Fibroblast of peridontal ligament (primary cell): ENCODE data around the gene ZYX.
"Not testable (repeated sequence)": the region's sequence is repeated elsewhere in the genome, so short reads cannot be mapped to it uniquely, and the experiment has no call there.

Experiments
- DNase-seq: peaks from one replicate; pipeline ENCODE4 v3.0.0-alpha.2; 2010; ENCODE audit errors: extremely low read depth

ZYX gene

DNA sequence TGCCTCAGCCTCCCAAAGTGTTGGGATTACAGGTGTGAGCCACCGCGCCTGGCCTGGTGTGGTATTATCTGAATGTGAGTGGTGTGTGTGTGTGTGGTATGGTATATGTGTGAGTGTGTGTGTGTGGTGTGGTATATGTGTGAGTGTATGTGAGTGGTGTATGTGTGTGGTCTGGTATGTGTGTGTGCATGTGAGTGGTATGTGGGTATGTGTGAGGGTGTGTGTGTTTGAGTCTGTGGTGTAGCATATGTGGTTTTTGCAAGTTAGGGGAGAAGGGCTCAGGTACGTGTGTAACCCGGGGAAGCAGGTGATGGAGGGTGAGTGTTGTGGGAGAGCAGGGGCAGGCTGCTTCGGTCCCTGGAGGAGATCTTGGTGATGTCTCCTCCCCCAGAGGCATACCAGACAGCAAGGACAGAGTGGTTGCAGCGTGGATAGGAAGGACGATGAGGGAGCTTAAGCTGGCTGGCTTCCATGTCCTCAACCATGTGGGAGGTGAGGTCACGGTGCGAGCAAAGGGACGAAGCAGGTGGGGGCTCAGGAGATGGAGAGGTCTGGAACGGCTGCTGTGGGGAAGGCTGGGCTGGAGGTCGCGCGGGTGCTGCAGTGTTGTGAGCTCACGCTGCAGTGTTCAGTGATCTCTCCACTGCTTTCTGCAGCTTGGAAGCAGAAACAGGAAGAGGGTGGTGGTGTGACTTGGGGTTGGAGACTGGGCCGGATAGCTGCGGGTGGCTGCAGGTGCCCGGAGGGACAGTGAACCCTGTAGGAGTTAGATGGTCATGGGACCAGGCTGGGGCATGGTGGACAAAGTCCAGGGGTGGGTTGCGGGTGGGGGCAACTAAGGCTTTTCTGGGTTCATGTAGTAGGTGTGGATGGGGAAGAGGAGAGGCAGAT is 5.0 kb downstream of the ZYX start:
- DNase-seq: no peak

DNA sequence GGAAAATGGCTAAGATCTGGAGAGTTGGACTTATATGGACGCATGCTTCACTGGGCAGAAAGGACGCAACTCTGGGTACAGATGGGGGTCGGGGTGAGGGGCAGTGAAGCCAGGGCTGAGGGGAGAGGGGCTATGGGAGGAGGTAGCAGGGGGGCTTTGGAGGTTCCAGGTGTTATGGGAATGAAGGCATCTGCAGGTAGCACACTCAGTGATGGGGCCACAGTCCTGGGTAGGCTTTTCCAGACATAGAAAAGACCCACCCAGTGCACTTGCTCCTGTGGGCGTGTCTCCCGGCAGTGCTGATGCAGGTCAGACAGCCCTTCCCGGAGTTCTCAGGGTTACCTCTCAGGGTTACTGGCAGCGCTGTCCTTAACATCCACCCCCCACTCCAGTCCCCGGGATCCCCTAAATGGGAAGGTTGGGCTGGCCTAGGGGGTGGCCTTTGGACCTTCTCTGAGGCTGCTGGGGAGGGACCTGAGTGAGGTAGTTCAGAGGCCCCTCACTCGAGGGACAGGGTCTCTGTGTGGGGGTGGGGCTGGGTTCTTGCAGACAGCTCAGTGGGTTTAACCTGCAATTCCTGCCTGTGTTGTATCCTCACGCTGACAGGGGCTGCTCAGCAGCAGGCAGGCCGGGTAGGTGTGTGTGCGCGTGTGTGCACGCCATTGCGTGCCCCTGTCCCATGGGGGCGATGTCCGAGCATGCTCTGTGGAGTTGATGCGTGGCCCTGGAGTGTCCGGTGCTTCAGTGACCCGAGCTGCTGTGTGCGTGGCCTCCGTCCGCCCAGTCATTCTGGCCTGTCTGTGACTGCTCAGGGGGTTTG is 6.2 kb downstream of the ZYX start:
- no peak for DNase-seq

DNA sequence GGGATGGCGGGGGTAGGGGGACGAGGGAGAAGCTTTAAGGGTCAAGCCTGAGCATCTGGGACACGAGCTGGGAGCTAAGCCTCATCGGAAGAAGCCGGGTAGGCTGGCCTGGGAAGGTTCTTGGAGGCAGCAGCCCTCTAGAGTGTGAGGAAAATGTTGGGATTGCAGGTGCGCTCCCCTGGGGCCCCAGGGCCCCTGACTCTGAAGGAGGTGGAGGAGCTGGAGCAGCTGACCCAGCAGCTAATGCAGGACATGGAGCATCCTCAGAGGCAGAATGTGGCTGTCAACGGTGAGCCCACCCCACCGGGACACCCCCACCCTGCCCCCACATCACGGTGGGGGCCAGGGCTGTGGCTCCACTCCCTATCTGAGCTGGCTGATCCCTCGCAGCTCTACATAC is 6.9 kb downstream of the ZYX start:
- DNase-seq: no peak

DNA sequence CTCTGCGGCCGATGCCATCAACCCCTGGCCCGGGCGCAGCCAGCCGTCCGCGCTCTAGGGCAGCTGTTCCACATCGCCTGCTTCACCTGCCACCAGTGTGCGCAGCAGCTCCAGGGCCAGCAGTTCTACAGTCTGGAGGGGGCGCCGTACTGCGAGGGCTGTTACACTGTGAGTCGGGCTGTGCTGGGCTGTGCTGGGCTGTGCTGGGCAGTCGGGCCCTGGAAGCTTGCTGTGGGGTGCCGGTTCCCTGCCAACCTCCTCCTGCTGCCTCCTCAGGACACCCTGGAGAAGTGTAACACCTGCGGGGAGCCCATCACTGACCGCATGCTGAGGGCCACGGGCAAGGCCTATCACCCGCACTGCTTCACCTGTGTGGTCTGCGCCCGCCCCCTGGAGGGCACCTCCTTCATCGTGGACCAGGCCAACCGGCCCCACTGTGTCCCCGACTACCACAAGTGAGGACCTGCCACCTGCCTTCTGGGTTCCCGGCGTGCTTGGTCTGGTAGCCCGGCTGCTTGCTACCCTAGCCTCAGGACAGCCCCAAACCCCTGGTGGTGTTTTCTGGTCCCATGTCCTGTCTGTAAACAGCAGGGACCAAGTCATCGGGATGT is 7.5 kb downstream of the ZYX start:
- no peak for DNase-seq

DNA sequence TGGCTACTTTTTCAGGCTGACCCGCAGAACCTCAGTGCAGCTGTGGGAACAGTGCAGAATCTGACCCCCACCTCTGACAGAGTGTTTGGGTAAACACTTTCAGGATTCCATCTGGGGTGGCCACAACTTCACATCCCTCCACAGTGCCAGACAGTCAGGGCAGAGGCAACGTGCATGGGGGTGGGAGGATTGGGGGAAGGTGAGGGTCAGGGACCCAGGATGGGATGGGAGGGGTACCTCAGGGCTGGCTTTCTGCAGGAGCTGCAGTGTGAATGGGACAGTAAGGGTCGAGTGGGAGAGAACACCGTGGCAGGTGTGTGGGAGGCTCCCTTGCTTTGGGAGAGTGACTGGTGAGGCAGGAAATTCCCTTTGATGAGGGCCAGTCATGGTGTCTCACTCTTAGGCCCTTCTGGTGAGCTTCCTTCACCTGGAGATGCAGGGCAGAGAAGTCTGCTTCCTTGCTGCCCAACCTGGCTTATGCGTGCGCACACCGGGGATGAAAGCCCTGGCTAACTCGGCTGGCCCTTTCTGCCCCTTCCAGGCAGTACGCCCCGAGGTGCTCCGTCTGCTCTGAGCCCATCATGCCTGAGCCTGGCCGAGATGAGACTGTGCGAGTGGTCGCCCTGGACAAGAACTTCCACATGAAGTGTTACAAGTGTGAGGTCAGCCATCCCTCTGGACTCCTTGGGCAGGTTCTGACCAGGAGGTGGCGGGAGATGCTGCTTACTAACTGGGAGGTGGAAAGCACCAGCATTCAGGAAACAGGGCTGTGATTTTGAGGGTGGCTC is 8.4 kb downstream of the ZYX start:
- DNase-seq: no peak

DNA sequence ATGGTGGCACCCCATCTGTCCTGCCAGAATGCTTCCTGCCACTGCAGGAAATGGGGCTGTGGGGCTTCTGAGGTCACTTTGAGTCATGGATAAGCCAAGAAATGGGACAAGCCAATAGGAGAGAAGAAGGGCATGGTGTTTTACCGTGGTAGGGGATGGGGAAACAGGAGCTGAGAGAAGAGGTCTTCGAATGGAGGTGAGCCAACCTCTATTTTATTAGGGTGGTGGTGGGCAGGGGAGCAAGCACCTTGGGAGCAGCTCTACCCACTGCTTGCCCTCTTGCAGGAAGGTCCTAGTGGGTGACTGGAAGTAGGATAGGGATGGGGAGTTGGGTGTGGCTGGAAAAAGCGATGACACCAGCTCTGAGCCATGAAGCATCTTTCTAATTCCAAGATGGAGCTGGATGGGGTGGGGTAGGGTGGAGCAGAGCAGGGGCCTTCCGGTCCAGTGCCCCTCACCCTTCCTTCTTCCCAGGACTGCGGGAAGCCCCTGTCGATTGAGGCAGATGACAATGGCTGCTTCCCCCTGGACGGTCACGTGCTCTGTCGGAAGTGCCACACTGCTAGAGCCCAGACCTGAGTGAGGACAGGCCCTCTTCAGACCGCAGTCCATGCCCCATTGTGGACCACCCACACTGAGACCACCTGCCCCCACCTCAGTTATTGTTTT is 9.1 kb downstream of the ZYX start:
- no peak for DNase-seq

DNA sequence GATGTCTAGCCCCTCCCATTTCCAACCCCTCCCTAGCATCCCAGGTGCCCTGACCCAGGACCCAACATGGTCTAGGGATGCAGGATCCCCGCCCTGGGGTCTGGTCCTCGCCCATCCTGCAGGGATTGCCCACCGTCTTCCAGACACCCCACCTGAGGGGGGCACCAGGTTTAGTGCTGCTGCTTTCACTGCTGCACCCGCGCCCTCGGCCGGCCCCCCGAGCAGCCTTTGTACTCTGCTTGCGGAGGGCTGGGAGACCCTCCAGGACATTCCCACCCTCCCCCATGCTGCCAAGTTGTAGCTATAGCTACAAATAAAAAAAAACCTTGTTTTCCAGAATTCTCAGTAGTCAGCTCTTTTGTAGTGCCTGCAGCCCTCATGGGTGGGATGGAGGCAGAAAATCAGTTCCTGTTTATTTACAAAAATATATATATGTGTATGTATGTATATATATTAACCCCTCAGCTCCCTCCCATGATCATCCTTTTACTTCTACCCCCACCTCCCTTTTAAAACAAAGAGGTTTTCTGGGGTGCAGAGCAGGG is 9.7 kb downstream of the ZYX start:
- DNase-seq: no peak

DNA sequence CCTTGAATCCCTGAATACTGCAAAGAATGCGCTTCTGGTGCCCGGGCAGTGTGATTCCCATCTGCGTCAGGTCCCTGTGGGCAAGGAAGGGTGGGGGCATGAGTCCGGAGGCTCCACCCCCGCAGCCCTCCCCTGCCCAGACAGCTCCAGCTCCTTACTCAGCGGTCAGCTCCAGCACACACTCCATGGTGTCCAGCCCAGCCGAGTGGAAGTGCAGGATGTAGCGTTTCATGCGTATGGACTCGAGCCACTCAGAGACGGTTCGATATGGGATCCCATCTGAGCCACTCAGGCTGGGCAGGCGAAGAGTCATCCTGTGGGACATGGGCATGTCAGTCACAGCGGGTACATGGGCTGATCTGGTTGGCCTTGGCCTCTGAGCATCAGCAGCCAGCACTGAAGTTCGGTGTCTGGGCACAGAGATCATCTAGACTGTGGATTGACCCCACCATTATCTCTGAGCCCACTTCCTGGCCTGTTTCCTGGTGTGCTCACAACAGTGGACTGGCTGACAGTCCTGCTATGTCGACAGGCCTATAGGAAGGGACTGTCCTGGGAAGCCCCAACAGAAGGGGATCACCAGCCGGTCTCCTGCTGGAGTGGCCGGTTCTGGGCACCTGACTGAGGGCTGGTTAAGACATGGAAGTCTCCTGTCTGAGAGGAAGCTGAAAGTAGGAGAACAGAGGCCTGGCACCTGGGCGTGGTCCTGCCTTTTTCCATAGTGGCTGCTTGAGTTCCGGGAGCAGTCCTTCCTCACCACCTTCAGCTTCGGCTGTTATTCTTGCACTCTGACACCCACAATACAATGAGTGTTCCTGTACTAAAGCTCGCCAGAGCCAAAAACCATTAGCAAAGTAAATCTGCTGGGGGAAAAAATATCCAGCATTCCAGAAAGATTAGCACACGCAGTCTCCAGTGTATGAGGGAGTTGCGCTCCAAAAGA is 10.6 kb downstream of the ZYX start:
- DNase-seq: peak; percentile 86

DNA sequence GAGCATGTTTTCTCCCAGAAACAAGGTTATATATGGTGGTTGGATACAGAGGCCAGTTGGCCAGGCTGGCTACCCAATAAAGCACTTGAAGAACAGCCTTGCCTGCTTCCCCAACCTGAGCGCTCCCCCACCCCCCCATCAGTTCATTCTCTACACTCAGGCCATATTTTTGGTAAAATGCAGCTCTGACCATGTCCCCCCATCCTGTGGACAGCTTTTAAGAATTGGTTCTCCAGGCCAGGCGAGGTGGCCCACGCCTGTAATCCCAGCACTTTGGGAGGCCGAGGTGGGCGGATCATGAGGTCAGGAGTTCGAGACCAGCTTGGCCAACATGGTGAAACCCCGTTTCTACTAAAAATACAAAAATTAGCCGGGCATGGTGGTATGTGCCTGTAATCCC is 11.3 kb downstream of the ZYX start:
- not testable (repeated sequence) for DNase-seq

DNA sequence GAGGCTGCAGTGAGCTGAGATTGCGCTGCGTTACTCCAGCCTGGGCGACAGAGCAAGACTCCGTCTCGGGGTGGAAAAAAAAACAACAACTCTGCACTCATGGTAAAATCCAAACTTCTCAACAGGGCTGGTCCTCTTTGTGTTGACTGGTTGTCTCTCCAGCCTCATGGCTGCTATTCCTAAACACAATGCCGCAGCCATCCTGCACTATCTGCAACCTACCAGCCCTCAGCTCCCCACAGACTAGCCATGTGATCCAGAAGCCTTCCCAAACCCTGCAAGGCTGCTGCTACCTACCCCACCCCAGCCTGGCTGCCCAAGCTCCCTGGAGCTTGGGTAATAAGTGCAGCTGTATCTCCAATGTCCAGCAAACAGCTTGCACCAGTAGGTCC is 11.7 kb downstream of the ZYX start:
- DNase-seq: no peak

DNA sequence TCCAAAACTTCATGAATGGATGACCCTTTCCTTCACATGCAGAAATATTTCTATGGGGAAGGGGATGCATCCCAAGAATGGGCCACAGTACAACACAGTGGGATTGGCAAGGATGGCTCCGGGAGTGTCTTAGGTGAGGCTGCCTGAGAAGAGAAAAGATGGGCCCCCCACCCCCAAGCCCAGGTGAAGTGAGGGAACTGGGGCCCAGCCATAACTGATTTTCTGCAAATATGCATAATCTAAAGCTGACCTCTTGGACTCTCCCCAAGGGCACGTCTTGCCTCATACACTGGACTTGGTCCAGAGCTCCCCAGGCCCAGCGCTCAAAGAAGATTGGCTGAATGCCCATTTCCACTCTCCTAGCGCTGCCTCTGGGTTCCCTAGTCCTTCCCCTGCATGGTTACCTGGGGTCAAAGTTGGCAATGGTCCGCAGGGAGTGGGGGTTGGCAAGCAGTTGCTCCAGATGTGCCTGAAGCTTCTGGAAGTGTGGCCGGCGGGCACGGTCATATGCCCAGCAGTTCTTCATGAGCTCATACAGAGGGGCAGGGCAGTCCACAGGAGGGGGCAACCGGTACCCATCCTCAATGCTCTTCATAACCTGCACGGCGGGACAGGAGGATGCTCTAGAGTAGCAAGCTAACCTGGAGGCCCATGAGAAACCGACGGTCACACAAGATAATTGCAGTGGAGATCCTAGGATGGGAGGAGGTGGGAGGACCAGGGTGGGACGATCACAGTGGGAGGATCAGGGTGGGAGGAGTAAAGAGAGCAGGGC is 12.3 kb downstream of the ZYX start:
- DNase-seq: no peak

DNA sequence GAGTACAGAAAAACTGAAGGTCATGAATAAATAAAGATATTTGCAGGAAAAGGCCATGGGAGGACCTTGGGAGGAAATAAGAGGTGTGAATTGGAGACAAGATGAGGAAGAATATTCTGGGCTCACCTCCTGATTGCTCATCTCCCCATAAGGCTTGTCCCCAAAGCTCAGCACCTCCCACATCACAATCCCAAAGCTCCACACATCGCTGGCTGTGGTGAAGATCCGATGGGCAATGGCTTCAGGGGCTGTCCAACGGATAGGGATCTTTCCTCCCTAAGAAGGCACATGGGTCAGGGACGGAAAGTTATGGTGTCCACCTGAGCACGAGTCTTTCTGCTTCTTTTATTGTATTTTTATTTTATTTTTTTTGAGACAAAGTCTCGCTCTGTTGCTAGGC is 12.9 kb downstream of the ZYX start:
- DNase-seq: no peak

DNA sequence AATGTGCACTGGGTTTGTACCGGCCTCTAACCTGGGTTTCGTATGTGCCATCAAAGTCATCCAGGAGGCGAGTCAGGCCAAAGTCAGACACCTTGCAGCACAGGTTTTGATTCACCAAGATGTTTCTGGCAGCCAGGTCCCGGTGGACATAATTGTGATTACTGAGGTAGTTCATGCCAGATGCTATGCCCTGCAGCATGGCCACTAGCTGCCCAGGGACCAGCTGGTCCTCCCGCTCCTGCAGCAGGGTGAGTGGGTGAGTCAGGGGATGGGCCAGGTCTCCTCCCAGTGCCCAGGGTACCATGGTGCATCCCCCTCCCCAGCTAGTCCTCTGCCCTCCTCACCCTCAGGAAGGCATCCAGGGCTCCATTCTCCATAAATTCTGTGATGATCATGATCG is 13.6 kb downstream of the ZYX start:
- no peak for DNase-seq

DNA sequence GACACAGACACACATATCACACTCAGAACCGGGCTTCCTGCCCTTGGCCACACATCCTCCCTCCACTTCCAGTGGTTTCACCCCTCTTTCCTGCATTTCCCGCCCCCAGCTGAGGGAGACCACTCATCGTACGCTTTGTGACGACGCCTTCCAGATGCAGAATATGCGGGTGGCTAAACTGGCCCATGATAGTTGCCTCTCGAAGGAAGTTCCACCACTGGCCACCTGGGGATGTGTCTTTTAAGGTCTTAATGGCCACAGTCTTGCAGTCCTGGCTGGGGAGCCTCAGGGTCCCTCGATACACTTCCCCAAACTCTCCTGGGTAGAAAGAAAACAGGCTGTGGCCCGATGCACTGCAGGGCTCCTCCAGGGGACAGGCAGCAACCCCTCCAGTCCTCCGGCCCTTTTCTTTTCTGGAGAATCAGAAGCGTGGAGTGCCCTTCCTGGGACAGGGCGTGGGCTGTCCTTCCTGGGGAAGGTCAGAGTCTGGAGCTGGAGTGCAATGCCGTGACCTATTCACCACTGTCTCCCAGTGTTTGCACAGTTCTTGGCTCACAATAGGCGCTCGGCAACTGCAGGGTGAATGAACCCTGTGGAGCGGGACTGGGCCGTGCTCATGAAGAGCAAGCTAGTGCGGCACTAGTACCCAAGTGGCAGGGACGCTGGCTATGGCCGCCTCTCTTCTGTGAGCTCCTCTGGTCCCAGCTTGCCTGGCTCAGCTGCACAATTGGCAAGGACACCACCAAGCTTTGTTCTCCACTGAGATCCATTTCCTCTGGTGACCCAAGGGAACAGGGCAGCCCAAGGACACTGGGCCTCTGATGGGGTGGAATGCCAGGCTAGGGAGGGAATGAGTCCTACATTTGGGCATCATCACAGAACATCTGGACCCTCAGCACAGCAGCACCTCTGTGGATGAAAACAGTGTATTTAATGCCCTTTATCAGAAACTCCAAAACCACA is 14.3 kb downstream of the ZYX start:
- DNase-seq: no peak

DNA sequence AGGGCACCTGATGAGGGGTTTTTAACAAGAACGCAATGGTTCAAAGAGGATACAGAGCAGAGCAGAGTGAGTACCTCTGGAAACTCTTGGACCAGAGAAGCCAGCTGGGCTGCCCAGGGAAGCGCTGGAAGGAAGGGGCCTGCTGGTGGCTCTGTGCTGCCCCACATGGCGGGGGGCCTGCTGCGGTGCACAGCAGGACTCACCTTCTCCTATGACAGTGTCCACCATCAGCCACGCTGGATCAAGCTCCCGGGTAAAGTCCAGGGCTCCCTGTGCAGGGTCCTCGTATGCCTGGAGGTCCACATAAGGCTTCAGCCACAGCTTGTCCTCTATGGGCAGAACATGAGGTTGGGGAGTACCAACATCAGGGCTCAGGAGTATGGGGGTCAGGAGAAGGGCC is 15.0 kb downstream of the ZYX start:
- DNase-seq: no peak

DNA sequence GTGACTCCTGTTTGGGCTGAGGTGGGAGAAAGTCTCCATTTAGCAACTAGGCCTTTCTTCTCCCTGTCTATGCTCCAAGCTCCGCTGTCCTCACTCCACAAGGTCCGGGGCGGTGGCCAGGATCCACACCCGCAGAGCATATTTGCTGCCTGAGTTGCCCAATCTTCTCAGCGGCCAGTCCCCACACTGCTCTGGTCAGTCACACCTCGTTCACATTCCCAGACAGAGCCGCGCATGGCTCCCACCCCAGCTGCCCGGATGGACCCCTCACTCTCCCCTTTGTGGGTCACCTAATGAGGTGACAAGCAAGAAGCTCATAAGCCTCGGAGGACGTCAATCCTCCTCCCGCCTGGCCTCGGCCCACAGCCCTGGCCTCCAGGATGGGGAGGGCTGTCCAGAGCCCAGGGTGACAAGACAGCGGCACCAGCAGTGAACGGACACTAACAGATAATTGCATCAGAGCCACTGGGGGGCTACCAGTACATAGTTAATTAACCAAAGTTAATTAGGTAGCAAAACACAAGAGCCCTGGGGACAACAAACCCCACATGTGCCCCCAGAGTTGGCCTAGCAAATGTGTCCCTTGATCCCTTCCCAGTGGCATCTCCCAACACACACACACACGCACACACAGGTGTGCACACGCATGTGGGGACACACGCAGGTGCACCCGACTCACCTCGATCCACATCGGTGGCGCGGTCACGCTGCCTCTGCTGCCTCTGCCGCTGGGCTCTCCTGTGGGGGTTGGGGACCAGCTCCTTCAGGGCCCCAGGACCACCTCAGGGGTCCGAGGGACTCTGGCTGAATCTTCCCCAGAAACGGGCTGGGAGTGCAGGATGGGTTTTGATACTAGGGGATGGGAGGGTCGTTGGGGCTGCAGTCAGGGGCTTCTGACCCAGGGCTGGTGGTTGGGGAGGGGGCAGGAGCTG is 15.7 kb downstream of the ZYX start:
- no peak for DNase-seq
